NOMO-1 (cell line): ENCODE data around the gene PKP4.

Experiments used
- DNase-seq, 2 experiments: peaks; one replicate each; lab custom pipeline; 2025; ENCODE audit not compliant: unreplicated experiment in 2 of 2; lab: John Stamatoyannopoulos, UW

The PKP4 gene

DNA sequence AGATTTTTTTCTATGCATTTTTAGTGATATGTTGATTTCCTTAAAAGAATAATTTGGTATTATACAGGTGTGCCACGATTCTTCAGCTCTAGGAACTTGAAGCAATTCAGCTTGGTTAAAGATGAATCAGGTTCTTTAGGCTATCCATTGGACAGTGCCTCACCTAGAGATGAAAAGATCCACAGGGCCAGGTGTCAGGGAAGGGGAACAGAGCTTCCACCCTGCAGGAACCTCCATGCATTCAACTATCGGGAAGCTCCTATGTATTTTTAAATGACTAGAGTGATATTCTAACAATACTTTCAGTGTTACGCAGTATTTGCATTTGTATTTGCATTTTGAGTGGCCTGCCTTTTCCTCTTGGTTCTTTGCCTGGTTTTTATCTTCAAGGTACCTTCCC lies 40.2 kb downstream of the PKP4 start:
- DNase-seq = no peak

DNA sequence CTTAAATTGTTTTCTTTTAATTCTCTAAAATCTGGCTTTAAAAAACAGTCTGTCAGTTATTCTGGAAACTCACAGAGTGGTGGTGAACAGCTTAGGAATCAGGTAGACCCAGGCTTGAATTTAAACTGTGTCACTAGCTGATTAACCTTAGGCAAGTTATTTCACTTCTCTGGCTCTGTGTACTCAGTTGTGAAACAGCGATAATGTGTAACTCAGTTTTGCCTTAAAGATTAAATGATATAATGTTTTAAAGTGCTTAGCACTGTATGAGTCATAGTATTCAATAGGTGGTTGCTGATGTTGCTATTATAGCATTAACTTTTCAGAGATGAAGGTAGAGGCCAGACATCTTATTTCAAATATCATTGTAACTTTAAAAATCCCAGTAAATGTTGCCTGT lies 40.7 kb downstream of the PKP4 start:
- DNase-seq = no peak

DNA sequence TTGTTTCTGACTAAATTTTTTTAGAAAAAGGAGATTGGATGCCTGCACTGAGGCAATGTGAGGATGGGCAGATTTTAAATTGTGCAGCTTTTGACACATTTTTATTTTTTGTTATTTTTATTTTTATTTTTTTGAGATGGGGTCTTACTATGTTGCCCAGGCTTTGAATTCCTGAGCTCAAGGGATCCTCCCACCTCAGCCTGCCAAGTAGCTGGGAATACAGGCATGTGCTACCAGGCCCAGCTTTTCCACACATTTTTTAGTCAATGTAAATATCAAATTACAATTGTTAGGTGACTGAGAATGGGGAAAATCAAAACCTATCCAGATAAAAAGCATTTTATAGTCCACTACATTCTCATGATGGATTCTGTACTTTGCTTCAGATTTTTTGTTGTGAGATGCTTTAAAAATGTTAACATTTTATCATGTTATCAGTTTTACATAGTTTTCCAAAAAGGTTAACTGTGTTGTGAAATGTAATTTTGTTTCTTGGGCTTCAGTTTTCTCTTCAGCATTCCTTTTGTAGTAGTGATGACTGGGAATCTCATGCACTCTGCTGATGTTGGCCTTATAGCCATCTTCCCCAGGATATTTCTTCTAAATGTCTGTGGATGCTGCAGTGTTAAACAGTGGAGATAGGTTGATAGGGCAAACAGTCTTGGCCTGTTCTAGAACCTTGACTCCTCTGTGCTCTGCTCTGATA lies 41.4 kb downstream of the PKP4 start:
- DNase-seq = no peak

DNA sequence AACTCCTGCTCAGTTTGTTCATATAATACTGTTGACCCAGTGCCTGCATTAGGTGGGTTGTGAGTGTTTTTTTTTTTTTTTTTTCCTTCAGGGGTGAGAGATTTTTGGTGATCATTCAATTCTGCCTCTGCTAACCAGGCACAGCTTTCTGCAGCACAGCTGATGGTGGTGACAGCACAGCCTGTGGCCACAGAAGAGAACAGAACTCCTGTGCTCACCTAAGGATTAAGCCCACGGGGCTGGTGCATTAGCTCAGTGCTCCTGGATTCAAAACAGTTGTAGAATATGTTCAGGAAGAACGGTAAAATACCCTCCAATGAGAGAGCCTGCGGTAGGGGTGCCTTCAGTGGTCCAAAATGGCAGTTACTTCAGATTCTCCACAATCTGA lies 42.0 kb downstream of the PKP4 start:
- DNase-seq = no peak

DNA sequence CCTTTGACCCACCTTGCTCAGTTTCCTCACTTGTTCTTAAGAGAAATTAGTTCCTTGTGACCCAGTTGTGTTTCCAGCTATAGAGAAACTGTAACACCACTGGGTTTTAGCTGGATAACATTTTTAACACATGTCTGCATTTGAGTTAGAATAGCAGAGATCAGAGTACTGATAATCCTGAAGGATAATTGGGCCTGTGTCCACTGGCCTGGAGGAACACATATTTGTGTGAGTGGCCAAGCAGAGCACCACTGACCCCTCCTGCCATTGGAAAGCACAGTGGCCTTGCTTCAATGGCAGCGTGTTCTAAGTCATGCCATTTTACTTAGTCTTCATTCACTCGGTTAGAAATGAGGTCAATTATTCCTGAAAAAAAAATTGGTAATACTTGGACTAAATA lies 42.6 kb downstream of the PKP4 start:
- DNase-seq = no peak

DNA sequence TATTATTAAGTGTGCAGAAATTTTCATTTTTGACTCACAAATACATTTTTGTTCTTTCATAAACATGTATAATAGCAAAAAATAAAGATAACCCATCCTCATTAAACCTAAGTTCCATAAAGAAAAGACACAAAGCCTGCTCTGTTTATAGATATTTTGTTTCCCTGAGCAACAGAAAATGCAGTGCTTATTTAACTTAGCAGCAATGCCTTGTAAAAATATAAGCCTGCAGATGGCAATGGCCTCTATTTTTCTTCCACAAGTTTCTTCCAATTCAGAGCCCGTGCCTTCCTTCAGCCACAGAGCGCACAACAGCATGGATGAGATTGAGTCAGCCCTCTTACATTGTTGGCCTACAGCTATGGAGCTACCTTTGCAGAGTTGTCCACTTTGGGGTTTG lies 43.6 kb downstream of the PKP4 start:
- no peak for DNase-seq

DNA sequence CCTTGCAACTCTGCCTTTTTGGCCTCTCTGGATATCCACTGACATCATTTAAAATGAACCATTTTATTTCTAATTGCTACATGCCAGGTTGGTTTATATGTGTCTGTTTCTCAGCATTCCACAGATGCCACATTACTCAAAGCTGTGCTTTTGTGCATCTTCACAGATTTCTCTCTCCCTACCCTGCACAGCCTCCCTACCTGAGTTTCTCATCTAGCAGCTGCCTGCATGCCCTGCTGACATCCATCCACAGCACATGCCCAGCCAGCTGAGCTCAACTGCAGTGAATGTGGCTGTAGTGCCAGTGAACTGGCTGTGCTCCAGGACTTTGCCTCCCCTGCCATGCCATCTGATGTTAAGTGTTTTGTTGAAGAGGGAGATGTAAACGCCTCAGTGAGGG lies 44.5 kb downstream of the PKP4 start:
- DNase-seq = no peak

DNA sequence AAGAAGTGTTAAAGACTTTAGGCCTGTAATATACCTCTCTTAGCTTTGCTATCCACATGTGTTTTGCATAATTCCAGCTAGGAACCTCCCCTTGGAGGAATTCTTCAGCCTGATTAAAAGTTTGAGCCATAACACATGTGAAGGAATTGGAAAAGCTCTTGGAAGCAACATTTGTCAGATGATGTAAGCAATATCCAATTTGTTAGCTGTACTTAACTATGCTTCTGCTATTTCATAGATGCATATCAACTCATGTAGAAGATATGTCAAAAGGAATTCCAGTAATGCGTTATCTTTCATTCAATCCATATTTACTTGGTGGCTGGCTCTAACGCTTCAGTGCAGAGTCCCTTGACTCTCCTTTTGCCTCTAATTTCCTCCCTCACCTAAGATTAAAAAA lies 46.2 kb downstream of the PKP4 start:
- no peak for DNase-seq

DNA sequence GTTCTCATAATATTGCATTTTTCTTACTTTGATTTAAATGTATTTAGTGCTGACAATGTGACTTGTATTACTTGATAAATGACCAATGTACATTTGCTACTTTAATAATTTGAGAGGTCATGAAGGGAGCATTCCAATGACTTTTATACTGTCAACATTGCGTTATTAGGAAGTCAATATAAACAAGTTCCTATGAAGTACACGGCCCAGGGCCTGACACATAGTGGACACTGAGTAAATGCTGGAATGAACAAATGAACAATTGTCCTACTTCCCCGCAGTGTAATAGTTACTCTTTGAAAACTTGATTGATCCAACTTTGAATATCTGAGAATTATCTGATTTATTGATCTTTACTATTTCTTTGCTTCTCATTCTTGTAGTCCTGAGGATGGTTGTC lies 47.3 kb downstream of the PKP4 start:
- DNase-seq = no peak

DNA sequence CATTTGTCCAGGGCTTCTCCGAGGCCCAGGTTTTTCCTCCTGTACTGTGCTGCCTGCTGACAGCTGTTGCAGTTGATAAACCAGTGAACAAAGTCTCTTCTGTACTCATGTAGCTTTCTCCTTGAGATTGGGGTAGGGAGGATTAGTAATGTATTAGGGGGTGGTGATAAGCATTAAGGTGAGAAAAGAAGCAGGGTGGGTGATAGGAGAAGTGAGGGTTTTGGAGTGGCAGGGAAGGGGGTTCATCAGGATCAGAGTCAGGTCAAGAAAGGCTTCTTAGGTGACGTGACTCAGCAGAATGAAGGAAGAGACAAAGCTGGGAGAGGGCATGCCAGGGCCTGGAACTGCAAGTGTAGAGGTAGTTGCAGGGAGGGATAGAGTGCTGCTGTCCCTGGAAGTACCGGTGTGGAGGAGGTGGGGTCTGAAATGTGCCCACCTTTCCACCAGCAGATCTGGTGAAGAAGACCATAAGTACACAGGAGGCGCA lies 48.7 kb downstream of the PKP4 start:
- no peak for DNase-seq

DNA sequence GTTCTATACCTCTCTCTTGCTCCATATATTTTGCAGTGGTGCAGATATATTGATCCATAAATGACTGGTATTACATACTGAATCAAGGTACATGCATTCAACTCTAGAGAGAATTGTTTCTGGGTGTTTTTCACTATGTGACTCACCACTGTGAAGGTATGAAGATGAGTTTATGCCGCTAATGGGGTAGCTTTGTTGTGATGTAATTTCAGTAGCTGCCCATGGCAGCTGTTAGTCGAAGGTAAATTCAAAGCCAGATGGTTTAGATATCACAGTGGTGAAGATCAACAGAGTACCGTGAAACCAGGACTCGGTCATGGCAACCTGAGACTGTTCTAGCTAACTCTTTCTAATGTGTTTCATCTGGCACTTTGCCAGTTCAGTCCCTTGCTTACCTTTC lies 50.4 kb downstream of the PKP4 start:
- no peak for DNase-seq

DNA sequence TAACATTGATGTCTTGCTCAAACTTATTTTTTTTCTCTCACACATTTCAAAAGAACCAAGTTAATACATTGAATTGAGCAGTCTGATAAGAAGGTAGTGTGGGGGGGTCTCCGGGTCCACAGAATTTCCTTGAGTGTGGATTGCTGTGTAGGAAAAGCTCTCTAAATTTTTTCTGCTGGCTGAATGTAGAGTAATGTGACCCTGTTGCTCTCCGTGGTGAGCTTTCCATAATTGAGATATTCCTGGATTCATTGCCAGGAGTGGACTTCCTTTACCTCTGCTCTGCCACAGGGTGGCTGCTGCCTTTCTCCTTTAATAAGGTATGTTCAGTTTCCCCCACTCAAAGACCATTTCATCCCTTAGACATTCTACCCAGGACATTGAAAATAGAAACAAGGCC lies 50.9 kb downstream of the PKP4 start:
- no peak for DNase-seq

DNA sequence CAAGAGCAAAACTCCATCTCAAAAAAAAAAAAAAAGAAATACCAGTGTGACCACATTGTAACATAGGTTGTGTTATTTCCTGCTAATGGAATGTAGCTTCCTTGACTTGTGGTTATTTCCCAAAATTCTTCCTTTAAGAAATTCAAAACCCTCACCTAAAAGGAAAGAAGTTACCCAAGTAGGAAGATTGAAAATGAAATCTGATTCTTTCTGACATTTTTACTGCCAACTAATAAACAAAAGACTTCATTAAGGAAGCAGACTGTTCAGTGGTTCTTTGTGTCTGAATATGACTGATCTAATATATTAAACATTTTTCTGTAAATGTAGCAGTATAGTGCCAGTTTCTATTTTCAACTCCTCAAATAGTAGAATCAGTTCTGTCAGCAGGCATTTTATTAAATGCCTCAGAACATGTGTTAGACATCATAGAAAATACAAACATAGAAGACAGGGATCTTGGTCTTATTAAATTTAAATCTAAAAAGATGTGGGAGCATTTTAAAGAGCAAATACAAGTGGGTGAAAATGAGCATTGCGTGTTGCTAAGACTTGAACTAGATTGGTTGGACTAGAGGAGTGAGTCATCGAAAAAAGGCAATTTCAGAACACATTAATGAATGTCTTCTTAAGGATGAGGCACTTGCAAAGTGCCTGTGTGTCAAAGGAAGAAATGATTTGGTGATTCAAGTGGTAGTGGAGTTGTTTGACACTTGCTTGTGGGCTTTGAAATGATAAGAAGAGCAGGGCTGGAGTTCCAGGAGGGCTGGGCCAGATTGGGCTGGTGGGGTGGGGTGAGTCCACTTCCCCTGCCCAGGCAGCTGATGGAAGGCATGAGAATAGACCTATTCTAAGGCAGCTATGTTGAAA lies 53.4 kb downstream of the PKP4 start:
- DNase-seq = no peak

DNA sequence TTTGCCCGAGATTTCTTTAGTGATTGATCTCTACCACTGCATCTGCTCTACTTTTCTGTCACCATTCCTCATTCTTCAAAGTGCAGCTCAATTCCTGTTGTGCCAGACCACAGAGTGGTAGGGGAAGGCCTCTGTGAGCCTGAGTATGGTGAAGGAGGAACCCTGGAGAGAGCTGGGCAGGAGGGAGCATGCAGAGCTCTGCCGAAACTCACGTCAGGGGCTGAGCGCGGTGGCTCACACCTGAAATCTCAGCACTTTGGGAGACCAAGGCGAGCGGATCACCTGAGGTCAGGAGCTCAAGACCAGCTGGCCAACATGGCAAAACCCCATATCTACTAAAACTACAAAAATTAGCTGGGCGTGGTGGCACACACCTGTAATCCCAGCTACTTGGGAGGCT lies 54.1 kb downstream of the PKP4 start:
- DNase-seq = no peak

DNA sequence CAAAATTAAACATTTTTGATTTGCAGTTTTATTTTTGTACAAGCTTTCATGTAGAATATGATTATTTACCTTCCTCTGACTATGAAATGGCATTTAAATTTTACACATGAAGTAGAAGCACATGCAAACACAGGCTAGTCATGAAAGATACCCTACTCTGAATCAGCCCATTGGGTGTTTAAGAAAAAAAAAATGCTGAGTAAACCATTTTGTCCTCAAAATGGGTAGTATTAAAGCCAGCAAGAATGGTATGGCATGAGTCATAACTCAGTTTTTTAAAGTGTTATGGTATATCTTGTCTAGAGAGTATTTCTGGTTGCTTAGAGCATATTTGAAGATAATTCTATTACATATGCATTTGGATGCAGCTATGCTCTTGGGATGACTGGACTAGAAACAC lies 55.0 kb downstream of the PKP4 start:
- no peak for DNase-seq

DNA sequence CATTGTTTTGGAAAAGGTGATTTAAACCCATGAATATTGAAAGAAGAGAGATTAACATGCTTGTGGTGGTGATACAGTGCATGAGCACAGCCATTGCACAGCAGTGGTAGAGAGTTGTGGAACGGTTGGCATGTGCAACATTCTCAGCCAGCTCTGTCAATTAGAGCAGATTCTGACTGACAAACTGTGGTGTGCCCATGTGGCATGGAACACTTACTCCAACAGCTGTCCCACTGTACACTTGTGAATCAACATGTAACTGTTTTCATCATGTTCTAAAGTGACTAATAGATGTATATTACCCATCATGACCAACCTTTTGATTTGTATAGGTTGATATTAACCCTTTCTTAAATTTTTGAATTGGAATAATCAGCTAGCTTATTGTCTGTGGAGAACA lies 55.6 kb downstream of the PKP4 start:
- DNase-seq = no peak

DNA sequence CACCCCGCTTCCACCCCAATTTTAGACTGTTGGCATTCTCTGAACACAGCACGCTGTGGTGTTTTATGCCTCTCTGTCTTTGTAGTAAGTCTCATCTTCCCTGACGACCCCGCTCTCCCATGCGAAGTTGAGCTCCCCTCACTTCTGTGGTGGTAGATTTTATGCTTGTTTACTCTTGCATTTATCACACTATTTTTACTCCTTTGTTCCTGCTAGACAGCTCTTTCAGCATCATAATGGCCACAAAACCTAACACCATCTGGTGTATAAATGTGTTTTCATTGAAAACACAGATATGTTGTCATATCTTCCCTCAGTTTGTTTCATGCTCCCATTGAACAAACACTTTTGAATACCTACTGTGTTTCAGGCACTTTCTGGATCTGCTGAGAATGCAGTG lies 57.1 kb downstream of the PKP4 start:
- no peak for DNase-seq

DNA sequence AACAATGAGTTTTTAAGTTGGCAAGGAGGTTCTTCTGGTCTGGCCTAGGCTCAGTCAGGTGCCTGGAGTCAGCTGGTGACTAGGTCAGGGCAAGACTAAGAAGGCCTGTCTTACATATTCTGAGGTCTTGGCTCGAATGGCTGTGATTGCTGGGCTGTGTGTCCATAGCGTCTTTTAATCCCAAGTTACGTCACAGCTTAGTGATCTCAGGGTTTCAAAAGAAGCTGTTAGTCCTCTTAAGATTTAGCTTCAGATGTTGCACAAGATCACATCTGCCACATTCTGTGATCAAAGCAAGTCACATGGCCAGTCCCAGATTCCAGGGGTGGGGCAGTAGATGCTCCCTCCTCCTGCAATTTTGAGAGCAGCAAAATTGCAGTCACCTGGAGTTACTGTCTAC lies 61.3 kb downstream of the PKP4 start:
- DNase-seq = peak; percentile 3 to 29

DNA sequence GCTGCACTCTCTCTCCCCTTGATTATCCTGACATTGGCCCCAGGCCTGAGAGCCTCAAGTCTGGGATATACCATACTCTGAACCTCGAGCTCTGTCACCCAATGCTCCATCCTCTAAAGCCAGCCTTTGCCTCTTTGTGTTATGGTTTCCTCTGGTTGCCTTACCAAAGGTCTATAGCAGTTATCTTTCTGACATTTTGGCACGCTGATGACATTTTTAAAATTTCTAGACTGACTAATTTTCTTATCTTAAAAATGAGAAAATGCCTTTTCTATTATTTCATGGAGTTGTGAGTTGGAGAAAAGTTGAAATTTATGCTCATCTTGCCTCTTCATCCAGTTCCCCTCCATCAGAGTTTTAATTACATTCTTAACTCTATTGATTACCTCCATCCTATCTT lies 62.7 kb downstream of the PKP4 start:
- DNase-seq = no peak

DNA sequence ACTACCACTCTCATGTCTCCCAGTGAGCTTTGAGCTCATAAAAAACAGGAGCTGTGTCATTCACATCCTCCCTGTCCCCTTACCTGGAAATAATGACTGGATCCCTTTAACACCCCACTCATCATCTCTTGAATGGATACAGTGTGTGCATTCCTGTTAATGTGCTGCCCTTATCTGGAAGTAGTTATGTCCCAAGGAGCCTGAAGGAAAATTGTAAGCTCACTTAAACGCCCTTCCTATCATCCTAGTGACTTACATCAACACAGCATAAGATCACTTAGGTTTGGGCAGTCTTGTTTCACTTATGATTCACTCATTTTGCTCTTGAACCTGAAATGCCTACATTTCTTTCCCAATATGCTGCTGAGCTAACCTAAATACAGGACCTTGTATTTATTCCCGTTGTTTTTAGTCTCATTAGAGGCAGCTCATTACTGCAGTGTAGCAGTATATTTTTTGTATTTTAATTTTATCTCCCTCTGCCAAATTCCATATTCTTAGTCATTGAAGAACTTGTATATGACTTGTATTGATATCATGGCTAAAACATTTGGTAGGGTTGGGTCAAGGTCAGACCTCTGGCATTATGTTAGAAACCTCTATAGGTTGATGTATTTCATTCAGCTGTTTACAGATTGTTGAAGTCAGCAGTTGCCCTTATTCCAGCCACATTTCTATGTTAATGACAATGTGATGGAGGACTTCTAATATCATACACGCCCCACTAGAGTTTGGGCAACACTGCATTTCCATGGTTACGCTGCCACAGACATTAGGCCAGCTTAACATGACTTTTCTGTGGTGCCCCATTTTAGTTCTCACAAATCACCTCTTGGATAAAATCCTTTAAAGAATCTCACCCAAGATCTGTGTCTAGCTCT lies 72.9 kb downstream of the PKP4 start:
- no peak for DNase-seq

DNA sequence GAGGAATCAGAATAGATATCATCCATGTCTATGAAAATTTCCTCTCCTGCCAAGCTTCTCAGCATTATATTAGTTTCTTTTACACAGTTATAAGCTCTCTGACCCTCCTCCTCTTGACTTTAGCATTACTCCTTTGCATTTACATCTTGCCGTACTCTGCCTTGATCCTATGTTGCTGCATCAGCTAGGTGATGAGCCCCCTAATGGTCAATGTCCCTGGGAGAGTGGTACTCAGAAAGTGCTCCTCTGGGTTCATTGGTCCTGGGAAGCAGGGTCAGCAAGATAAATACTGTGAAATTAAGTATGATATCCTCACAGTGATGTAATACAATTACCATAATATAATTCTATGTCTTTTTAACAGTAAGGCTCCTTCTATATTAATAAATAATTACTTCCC lies 74.1 kb downstream of the PKP4 start:
- DNase-seq = no peak
